HEK293 (cell line): Measurements from ENCODE around the gene TTC39A.

ENCODE experiments used
- CTCF ChIA-PET: fragments of 350-600 bp; formaldehyde crosslinking; extraction: SDS; loops from one replicate; lab custom pipeline; 2021; ENCODE audit warnings: antibody characterized with exemption; lab: Yijun Ruan, JAX
- POLR2A ChIA-PET: fragments of 300-600 bp; formaldehyde crosslinking; extraction: SDS; loops from one replicate; lab custom pipeline; 2020; ENCODE audit warnings: antibody characterized with exemption, inconsistent platforms; lab: Yijun Ruan, JAX
- H3K27ac ChIP-seq: fragments of 200-500 bp; sonication (Bioruptor generic); 2 replicates; pipeline ENCODE4 v1.5.1; 2014; ENCODE audit warnings: low read depth, low read length, control low read depth, inconsistent platforms; ENCODE audit errors: extremely low read depth
- H3K36me3 ChIP-seq, 2 experiments: fragments of 200-500 bp in 1 of 2; sonication (Bioruptor generic) in 1 of 2; 1 replicate in 1 of 2; 2 replicates in 1 of 2; pipeline ENCODE4 v1.5.1; 2014 to 2017; ENCODE audit warnings: inconsistent platforms in 2 of 2, low read length in 2 of 2; ENCODE audit not compliant: control insufficient read depth in 2 of 2, insufficient read depth in 1 of 2
- H3K4me1 ChIP-seq: fragments of 200-500 bp; sonication (Bioruptor generic); 2 replicates; pipeline ENCODE4 v1.5.1; 2014; ENCODE audit warnings: mild to moderate bottlenecking, low read length, inconsistent platforms; ENCODE audit not compliant: control insufficient read depth, insufficient read depth
- H3K4me3 ChIP-seq: 2 replicates; pipeline ENCODE4 v1.5.1; 2011; ENCODE audit warnings: low read depth, mild to moderate bottlenecking, control low read depth, low read length, moderate library complexity
- H3K9me3 ChIP-seq: fragments of 200-500 bp; sonication (Bioruptor generic); 2 replicates; pipeline ENCODE4 v1.5.1; 2014; ENCODE audit warnings: low read depth, low read length, inconsistent platforms; ENCODE audit not compliant: control insufficient read depth, insufficient read depth
- HOXA7 ChIP-seq: sonication (generic); formaldehyde crosslinking; IDR thresholded peaks from 2 replicates; pipeline ENCODE4 v1.8.1; 2022; ENCODE audit warnings: missing genetic modification reagents, borderline replicate concordance
- TCF7L2 ChIP-seq: IDR thresholded peaks from 2 replicates; pipeline ENCODE4 v1.6.1; 2011; ENCODE audit warnings: low read depth, mild to moderate bottlenecking, inconsistent platforms, low read length, moderate library complexity, borderline replicate concordance
- ZFHX2 ChIP-seq: fragments of 450-650 bp; formaldehyde crosslinking; conservative IDR thresholded peaks from 2 replicates; pipeline ENCODE4 v1.5.1; 2016; ENCODE audit warnings: missing biosample characterization, missing genetic modification characterization
- ZIC2 ChIP-seq: fragments of 450-650 bp; formaldehyde crosslinking; IDR thresholded peaks from 2 replicates; pipeline ENCODE4 v1.5.1; 2016; ENCODE audit warnings: missing biosample characterization, missing genetic modification characterization
- ZNF112 ChIP-seq: fragments of 450-650 bp; formaldehyde crosslinking; IDR thresholded peaks from 2 replicates; pipeline ENCODE4 v1.5.0; 2017; ENCODE audit warnings: missing biosample characterization, missing genetic modification characterization
- ZNF221 ChIP-seq: fragments of 450-650 bp; formaldehyde crosslinking; IDR thresholded peaks from 2 replicates; pipeline ENCODE4 v1.5.1; 2017; ENCODE audit warnings: missing biosample characterization, missing genetic modification characterization, borderline replicate concordance
- ZNF350 ChIP-seq: fragments of 450-650 bp; formaldehyde crosslinking; IDR thresholded peaks from 2 replicates; pipeline ENCODE4 v1.5.0; 2017; ENCODE audit warnings: missing biosample characterization, mild to moderate bottlenecking, missing genetic modification characterization
- ZNF354C ChIP-seq: fragments of 450-650 bp; formaldehyde crosslinking; IDR thresholded peaks from 2 replicates; pipeline ENCODE4 v1.5.1; 2016; ENCODE audit warnings: missing biosample characterization, missing genetic modification characterization, low read depth, borderline replicate concordance
- ZNF398 ChIP-seq: fragments of 450-650 bp; formaldehyde crosslinking; IDR thresholded peaks from 2 replicates; pipeline ENCODE4 v1.5.1; 2017; ENCODE audit warnings: missing biosample characterization, missing genetic modification characterization
- ZNF416 ChIP-seq: fragments of 450-650 bp; formaldehyde crosslinking; IDR thresholded peaks from 2 replicates; pipeline ENCODE4 v1.5.1; 2016; ENCODE audit warnings: missing biosample characterization, missing genetic modification characterization
- ZNF560 ChIP-seq: fragments of 450-650 bp; formaldehyde crosslinking; IDR thresholded peaks from 2 replicates; pipeline ENCODE4 v1.5.1; 2017; ENCODE audit warnings: missing biosample characterization, missing genetic modification characterization, borderline replicate concordance
- ZNF571 ChIP-seq: fragments of 450-650 bp; formaldehyde crosslinking; IDR thresholded peaks from 2 replicates; pipeline ENCODE4 v1.5.0; 2017; ENCODE audit warnings: missing biosample characterization, missing genetic modification characterization
- ZNF621 ChIP-seq: fragments of 450-650 bp; formaldehyde crosslinking; IDR thresholded peaks from 2 replicates; pipeline ENCODE4 v1.5.1; 2017; ENCODE audit warnings: missing biosample characterization, missing genetic modification characterization
- ZNF629 ChIP-seq: fragments of 450-650 bp; formaldehyde crosslinking; IDR thresholded peaks from 2 replicates; pipeline ENCODE4 v1.5.1; 2017; ENCODE audit warnings: missing biosample characterization, missing genetic modification characterization
- ZNF658 ChIP-seq: fragments of 450-650 bp; formaldehyde crosslinking; IDR thresholded peaks from 2 replicates; pipeline ENCODE4; 2016; ENCODE audit warnings: missing biosample characterization, missing genetic modification characterization
- ZNF768 ChIP-seq: fragments of 450-650 bp; formaldehyde crosslinking; IDR thresholded peaks from 2 replicates; pipeline ENCODE4 v1.5.1; 2018; ENCODE audit warnings: missing biosample characterization, mild to moderate bottlenecking, missing genetic modification characterization
- ZNF830 ChIP-seq: fragments of 450-650 bp; IDR thresholded peaks from 2 replicates; pipeline ENCODE4 v1.5.0; 2018; ENCODE audit warnings: missing biosample characterization, missing genetic modification characterization, low read depth, mild to moderate bottlenecking, moderate library complexity
- TF ChIP-seq, protein P1 (sequence below): fragments of 450-650 bp; formaldehyde crosslinking; IDR thresholded peaks from 2 replicates; pipeline ENCODE4 v1.5.1; 2017; ENCODE audit warnings: missing biosample characterization, missing genetic modification characterization
- TF ChIP-seq, protein P2 (sequence below): fragments of 450-650 bp; formaldehyde crosslinking; IDR thresholded peaks from 2 replicates; pipeline ENCODE4 v1.5.1; 2017; ENCODE audit warnings: missing biosample characterization, missing genetic modification characterization

Gene TTC39A

GRCh38 chr1:51345300-51345687 is 14.9 kb upstream of the TTC39A start:
- POLR2A ChIA-PET = no interaction called here
- TF ChIP-seq, protein P1, sequence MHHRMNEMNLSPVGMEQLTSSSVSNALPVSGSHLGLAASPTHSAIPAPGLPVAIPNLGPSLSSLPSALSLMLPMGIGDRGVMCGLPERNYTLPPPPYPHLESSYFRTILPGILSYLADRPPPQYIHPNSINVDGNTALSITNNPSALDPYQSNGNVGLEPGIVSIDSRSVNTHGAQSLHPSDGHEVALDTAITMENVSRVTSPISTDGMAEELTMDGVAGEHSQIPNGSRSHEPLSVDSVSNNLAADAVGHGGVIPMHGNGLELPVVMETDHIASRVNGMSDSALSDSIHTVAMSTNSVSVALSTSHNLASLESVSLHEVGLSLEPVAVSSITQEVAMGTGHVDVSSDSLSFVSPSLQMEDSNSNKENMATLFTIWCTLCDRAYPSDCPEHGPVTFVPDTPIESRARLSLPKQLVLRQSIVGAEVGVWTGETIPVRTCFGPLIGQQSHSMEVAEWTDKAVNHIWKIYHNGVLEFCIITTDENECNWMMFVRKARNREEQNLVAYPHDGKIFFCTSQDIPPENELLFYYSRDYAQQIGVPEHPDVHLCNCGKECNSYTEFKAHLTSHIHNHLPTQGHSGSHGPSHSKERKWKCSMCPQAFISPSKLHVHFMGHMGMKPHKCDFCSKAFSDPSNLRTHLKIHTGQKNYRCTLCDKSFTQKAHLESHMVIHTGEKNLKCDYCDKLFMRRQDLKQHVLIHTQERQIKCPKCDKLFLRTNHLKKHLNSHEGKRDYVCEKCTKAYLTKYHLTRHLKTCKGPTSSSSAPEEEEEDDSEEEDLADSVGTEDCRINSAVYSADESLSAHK (tag by site-specific recombination) = no peak
- TF ChIP-seq, protein P2, sequence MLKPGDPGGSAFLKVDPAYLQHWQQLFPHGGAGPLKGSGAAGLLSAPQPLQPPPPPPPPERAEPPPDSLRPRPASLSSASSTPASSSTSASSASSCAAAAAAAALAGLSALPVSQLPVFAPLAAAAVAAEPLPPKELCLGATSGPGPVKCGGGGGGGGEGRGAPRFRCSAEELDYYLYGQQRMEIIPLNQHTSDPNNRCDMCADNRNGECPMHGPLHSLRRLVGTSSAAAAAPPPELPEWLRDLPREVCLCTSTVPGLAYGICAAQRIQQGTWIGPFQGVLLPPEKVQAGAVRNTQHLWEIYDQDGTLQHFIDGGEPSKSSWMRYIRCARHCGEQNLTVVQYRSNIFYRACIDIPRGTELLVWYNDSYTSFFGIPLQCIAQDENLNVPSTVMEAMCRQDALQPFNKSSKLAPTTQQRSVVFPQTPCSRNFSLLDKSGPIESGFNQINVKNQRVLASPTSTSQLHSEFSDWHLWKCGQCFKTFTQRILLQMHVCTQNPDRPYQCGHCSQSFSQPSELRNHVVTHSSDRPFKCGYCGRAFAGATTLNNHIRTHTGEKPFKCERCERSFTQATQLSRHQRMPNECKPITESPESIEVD = no peak
- TF ChIP-seq ZNF560 (tag by site-specific recombination) = no peak
- TF ChIP-seq ZNF354C (tag by site-specific recombination) = no peak
- no peak for TF ChIP-seq HOXA7 (CRISPR knock-in tag)
- no peak for TF ChIP-seq ZNF112 (tag by site-specific recombination)
- no peak for TF ChIP-seq ZNF350 (tag by site-specific recombination)
- TF ChIP-seq ZNF221 (tag by site-specific recombination) = no peak
- no peak for TF ChIP-seq ZNF629
- TF ChIP-seq ZIC2 (tag by site-specific recombination) = no peak
- no peak for TF ChIP-seq TCF7L2
- TF ChIP-seq ZFHX2 (tag by site-specific recombination) = no peak
- TF ChIP-seq ZNF398 (tag by site-specific recombination) = no peak
- TF ChIP-seq, all 188 proteins: peak for 0
- Histone ChIP-seq H3K4me1 (no peaks in the 10 kb centered on the region), H3K9me3 (no peaks in the 10 kb centered on the region), H3K27ac (no peak overlapping the region), H3K36me3 (no peaks in the 10 kb centered on the region), H3K4me3 (no peak overlapping the region)
- CTCF ChIA-PET = interaction anchor here (0.6 kb wide), 1 partner anchor 15 kb away, joined by 4 read pairs; no protein-coding TSS in a partner anchor

DNA sequence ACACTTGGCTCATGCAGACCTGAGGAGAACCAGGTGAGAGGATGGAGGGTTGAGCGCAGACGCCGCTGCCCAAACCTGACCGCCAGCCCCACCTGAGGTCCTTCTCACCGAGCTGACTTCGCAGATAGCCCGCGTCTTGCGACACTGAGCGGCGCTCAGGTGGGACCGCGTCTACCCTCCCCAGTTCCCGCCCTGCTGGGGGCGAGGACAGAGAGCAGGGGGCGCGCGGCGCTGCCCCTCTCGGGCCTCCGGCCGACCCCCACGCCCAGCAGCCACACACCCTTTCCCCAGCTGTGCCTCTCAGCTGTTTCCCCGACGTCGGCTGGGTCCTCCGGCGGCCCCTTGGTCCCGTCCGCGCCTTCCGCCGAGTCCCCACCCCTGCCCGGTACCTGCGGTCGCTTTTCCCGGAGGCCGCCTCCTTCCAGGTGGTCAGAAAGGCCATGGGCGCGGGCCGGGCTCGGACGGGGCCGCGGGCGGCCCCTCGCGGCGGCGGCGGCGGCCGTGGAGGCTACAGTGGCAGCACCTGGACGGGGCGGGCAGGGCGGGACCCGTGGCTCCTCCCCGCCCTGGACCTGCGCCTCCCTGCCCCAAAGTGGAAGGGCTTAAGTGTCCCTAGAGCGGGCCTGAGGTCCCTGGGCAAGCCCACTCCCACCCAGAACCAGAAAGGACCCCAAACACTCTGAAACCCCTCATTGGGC is 14.4 kb upstream of the TTC39A start:
- CTCF ChIA-PET = interaction anchor here (0.6 kb wide), 1 partner anchor 16 kb away, joined by 4 read pairs; no protein-coding TSS in a partner anchor
- TF ChIP-seq ZNF416 (tag by site-specific recombination) = no peak
- no peak for TF ChIP-seq ZNF571 (tag by site-specific recombination)
- no peak for TF ChIP-seq ZNF658
- TF ChIP-seq ZNF621 (tag by site-specific recombination) = no peak
- no peak for TF ChIP-seq ZNF830 (tag by site-specific recombination)
- TF ChIP-seq ZNF768 (tag by site-specific recombination) = no peak
- Histone ChIP-seq H3K4me1 (no peaks in the 10 kb centered on the region), H3K9me3 (no peaks in the 10 kb centered on the region), H3K4me3 (no peak overlapping the region), H3K36me3 (no peaks in the 10 kb centered on the region), H3K27ac (no peak overlapping the region)
- POLR2A ChIA-PET = no interaction called here
